Panc1 (cell line): ENCODE measurements around the gene INVS. TPM values are rescaled to one million over a fixed set of nuclear protein-coding genes. Genes with fewer than 3 reads are reported as not detected.
A peak's percentile ranks its signal among the peaks of the same experiment; 100 is the strongest.

ENCODE experiments used
- ATAC-seq: fragments of 200-7000 bp; cut with Tn5 transposase; 2 replicates; pipeline ENCODE4 v1.9.1; 2020; ENCODE audit warnings: mild to moderate bottlenecking, moderate library complexity
- BruUV-seq: library from RNA; stranded (reverse); fragments of 400-500 nt; replicated peaks from 2 replicates; lab custom pipeline; 2021; lab: Mats Ljungman, UMichigan
- CTCF ChIA-PET: fragments of 300-600 bp; sonication (Branson Sonifier 250); formaldehyde crosslinking; loops from one replicate; lab custom pipeline; 2022; ENCODE audit warnings: antibody characterized with exemption; lab: Charles Lee
- POLR2A ChIA-PET: fragments of 300-600 bp; sonication (Branson Sonifier 250); formaldehyde crosslinking; loops from one replicate; lab custom pipeline; 2022; ENCODE audit warnings: antibody characterized with exemption; lab: Charles Lee
- DNase-seq: peaks from one replicate; pipeline ENCODE4 v3.0.0-alpha.2; 2010; ENCODE audit warnings: low read depth, low spot score
- H3K27ac ChIP-seq: 2 replicates; pipeline ENCODE4 v1.5.1; 2011; ENCODE audit warnings: mild to moderate bottlenecking, low read length, inconsistent platforms
- H3K27me3 ChIP-seq: fragments of 200-500 bp; sonication (Bioruptor generic); 2 replicates; pipeline ENCODE4 v1.6.0; 2014; ENCODE audit warnings: low read length, inconsistent platforms; ENCODE audit not compliant: control insufficient read depth, insufficient read depth
- H3K36me3 ChIP-seq: fragments of 200-500 bp; sonication (Bioruptor generic); 2 replicates; pipeline ENCODE4 v1.5.1; 2014; ENCODE audit warnings: inconsistent platforms, mild to moderate bottlenecking, low read length, moderate library complexity; ENCODE audit not compliant: control insufficient read depth, insufficient read depth
- H3K4me1 ChIP-seq: 2 replicates; pipeline ENCODE4 v1.5.1; 2011; ENCODE audit warnings: inconsistent platforms, mild to moderate bottlenecking, low read length, moderate library complexity; ENCODE audit not compliant: control insufficient read depth, insufficient read depth
- H3K4me3 ChIP-seq, 2 experiments: 2 replicates each; pipeline ENCODE4 v1.5.1; 2011 to 2012; ENCODE audit warnings: low read depth in 2 of 2, low read length in 2 of 2, mild to moderate bottlenecking in 2 of 2, inconsistent platforms in 1 of 2, moderate library complexity in 1 of 2
- H3K9me3 ChIP-seq: fragments of 200-500 bp; sonication (Bioruptor generic); 2 replicates; pipeline ENCODE4 v1.5.1; 2014; ENCODE audit warnings: low read depth, mild to moderate bottlenecking, inconsistent platforms, low read length, moderate library complexity; ENCODE audit not compliant: control insufficient read depth, insufficient read depth
- POLR2AphosphoS5 ChIP-seq: IDR thresholded peaks from 2 replicates; pipeline ENCODE4 v1.6.1; 2012; ENCODE audit warnings: mild to moderate bottlenecking, low read depth, low read length, moderate library complexity
- SIN3A ChIP-seq: IDR thresholded peaks from 2 replicates; pipeline ENCODE4 v1.6.1; 2012; ENCODE audit warnings: low read depth, mild to moderate bottlenecking, low read length, moderate library complexity, borderline replicate concordance; ENCODE audit not compliant: insufficient read depth
- TCF7L2 ChIP-seq: IDR thresholded peaks from 2 replicates; pipeline ENCODE4 v1.6.1; 2011; ENCODE audit warnings: mild to moderate bottlenecking, low read depth, low read length, inconsistent platforms
- in situ Hi-C: cut with HindIII; loops from 2 replicates; pipeline ENCODE4 v1.10.0; 2016; ENCODE audit warnings: low sequenced_read_pairs, low pct_unique_long_range_greater_than_20kb
- intact Hi-C: fragments of 100-400 bp; cut with micrococcal nuclease; formaldehyde crosslinking; loops from one replicate; pipeline ENCODE4 v1.10.0; 2022; ENCODE audit not compliant: unreplicated experiment
- total RNA-seq: library from RNA; stranded (reverse); gene quantifications from one replicate; pipeline ENCODE4 v1.2.1, GENCODE V29; 2021; ENCODE audit not compliant: unreplicated experiment
- TF ChIP-seq, protein P1 (sequence below), 2 experiments: IDR thresholded peaks; 2 replicates each; pipeline ENCODE4 v1.6.1; 2011 to 2012; ENCODE audit warnings: low read depth in 2 of 2, control low read depth in 1 of 2, low read length in 1 of 2, mild to moderate bottlenecking in 1 of 2, moderate library complexity in 1 of 2; ENCODE audit not compliant: insufficient read depth in 1 of 2
- TF ChIP-seq, protein P2 (sequence below): fragments of 450-650 bp; IDR thresholded peaks from 2 replicates; pipeline ENCODE4 v1.5.1; 2017; ENCODE audit warnings: mild to moderate bottlenecking

Gene INVS
- total RNA-seq, 1 experiment from 2014 or later: 8.2 TPM

DNA sequence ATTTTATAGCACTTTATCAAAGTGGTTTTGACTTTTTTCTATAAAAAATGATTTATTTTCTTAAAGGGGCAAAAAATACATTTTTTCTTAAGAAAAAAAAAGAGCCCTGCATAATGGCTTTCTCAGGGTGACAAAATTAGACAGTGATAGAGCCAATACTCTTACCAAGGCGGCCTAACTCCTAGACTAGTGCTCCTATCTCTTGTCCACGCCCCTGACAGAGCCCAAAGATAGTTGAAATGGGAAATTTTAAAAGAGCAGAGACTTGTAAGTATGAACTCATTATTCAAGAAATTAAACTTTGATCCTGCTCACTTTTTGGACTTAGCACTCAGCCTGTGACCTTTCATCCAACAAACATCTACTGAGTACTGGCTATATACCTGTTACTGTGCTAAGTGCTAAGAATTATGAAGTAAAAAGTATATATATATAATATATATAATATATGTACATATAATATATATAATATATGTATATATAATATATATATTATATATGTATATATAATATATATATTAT, 1.2 kb downstream of the INVS start:
- Histone ChIP-seq H3K27me3 (no peaks in the 10 kb centered on the region), H3K27ac (peak overlapping the region; percentile 90), H3K4me1 (peaks cover 7% of the 10 kb centered on the region; the same call in 1 of the 2 replicates), H3K4me3 (peak overlapping the region; percentile 75 to 85), H3K36me3 (no peaks in the 10 kb centered on the region), H3K9me3 (no peaks in the 10 kb centered on the region)
- in situ Hi-C loops: no loop called here
- ATAC-seq: no peak
- ChIA-PET POLR2A (no interaction called here), CTCF (no interaction called here)
- intact Hi-C loops: no loop called here
- TF ChIP-seq, protein P1, sequence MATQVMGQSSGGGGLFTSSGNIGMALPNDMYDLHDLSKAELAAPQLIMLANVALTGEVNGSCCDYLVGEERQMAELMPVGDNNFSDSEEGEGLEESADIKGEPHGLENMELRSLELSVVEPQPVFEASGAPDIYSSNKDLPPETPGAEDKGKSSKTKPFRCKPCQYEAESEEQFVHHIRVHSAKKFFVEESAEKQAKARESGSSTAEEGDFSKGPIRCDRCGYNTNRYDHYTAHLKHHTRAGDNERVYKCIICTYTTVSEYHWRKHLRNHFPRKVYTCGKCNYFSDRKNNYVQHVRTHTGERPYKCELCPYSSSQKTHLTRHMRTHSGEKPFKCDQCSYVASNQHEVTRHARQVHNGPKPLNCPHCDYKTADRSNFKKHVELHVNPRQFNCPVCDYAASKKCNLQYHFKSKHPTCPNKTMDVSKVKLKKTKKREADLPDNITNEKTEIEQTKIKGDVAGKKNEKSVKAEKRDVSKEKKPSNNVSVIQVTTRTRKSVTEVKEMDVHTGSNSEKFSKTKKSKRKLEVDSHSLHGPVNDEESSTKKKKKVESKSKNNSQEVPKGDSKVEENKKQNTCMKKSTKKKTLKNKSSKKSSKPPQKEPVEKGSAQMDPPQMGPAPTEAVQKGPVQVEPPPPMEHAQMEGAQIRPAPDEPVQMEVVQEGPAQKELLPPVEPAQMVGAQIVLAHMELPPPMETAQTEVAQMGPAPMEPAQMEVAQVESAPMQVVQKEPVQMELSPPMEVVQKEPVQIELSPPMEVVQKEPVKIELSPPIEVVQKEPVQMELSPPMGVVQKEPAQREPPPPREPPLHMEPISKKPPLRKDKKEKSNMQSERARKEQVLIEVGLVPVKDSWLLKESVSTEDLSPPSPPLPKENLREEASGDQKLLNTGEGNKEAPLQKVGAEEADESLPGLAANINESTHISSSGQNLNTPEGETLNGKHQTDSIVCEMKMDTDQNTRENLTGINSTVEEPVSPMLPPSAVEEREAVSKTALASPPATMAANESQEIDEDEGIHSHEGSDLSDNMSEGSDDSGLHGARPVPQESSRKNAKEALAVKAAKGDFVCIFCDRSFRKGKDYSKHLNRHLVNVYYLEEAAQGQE (IDR thresholded peaks at IDR 0.05; ENCODE audit: insufficient read depth in 1 of 2, low read depth in 2 of 2, low read length in 1 of 2): no peak
- TF ChIP-seq SIN3A: no peak
- TF ChIP-seq, protein P2, sequence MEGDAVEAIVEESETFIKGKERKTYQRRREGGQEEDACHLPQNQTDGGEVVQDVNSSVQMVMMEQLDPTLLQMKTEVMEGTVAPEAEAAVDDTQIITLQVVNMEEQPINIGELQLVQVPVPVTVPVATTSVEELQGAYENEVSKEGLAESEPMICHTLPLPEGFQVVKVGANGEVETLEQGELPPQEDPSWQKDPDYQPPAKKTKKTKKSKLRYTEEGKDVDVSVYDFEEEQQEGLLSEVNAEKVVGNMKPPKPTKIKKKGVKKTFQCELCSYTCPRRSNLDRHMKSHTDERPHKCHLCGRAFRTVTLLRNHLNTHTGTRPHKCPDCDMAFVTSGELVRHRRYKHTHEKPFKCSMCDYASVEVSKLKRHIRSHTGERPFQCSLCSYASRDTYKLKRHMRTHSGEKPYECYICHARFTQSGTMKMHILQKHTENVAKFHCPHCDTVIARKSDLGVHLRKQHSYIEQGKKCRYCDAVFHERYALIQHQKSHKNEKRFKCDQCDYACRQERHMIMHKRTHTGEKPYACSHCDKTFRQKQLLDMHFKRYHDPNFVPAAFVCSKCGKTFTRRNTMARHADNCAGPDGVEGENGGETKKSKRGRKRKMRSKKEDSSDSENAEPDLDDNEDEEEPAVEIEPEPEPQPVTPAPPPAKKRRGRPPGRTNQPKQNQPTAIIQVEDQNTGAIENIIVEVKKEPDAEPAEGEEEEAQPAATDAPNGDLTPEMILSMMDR: no peak
- TF ChIP-seq TCF7L2: no peak
- TF ChIP-seq POLR2AphosphoS5: no peak
- BruUV-seq: no TSS peak
- no peak for DNase-seq

GRCh38 chr9:100101608-100102007, 2.6 kb downstream of the INVS start:
- no peak overlapping the region for H3K27ac ChIP-seq
- H3K4me3 ChIP-seq: no peak overlapping the region
- POLR2A ChIA-PET: interaction anchor here (0.6 kb wide), 1 partner anchor 1697 kb away, joined by 4 read pairs; no protein-coding TSS in a partner anchor
- in situ Hi-C loops: no loop called here
- DNase-seq (no peak), ATAC-seq (no peak)
- H3K36me3 ChIP-seq: no peaks in the 10 kb centered on the region
- no peaks in the 10 kb centered on the region for H3K9me3 ChIP-seq
- no peaks in the 10 kb centered on the region for H3K27me3 ChIP-seq
- peaks cover 7% of the 10 kb centered on the region; the same call in 1 of the 2 replicates for H3K4me1 ChIP-seq
- TF ChIP-seq, protein P2: no peak
- no peak for TF ChIP-seq SIN3A
- no peak for TF ChIP-seq POLR2AphosphoS5
- TF ChIP-seq TCF7L2: no peak
- TF ChIP-seq, protein P1 (IDR thresholded peaks at IDR 0.05; ENCODE audit: insufficient read depth in 1 of 2, low read depth in 2 of 2, low read length in 1 of 2): no peak
- CTCF ChIA-PET: no interaction called here
- intact Hi-C loops: no loop called here
- TSS peak; percentile 60 for BruUV-seq
